H9 (cell line): Measurements from ENCODE around the gene RSPH10B. TPM values are rescaled to one million over a fixed set of nuclear protein-coding genes. Genes with fewer than 3 reads are reported as not detected.
"Not testable (repeated sequence)": the region's sequence is repeated elsewhere in the genome, so short reads cannot be mapped to it uniquely, and the experiment has no call there.

ENCODE experiments used
- DNase-seq: peaks from one replicate; pipeline ENCODE4 v3.0.0-alpha.2; 2017
- H2AFZ ChIP-seq: one replicate; pipeline ENCODE4 v1.6.1; 2013; ENCODE audit warnings: mild to moderate bottlenecking, low read length, control low read depth, moderate library complexity
- H2AK5ac ChIP-seq: 2 replicates; pipeline ENCODE4 v1.6.1; 2013; ENCODE audit warnings: low read length, control low read depth, mixed read lengths; ENCODE audit not compliant: insufficient read length
- H2BK120ac ChIP-seq: one replicate; pipeline ENCODE4 v1.6.1; 2013; ENCODE audit warnings: low read depth, mild to moderate bottlenecking, low read length, control low read depth, inconsistent platforms; ENCODE audit not compliant: poor library complexity, severe bottlenecking
- H2BK12ac ChIP-seq: 2 replicates; pipeline ENCODE4 v1.6.1; 2013; ENCODE audit warnings: low read length, control low read depth, mixed read lengths, low read depth; ENCODE audit not compliant: insufficient read length
- H2BK15ac ChIP-seq: 2 replicates; pipeline ENCODE4 v1.6.1; 2013; ENCODE audit warnings: low read depth, low read length, control low read depth
- H2BK20ac ChIP-seq: one replicate; pipeline ENCODE4 v1.6.1; 2013; ENCODE audit warnings: low read depth, mild to moderate bottlenecking, low read length, control low read depth, inconsistent platforms; ENCODE audit not compliant: poor library complexity, severe bottlenecking
- H2BK5ac ChIP-seq: 2 replicates; pipeline ENCODE4 v1.6.1; 2013; ENCODE audit warnings: low read length, control low read depth, mixed read lengths; ENCODE audit not compliant: insufficient read length
- H3K14ac ChIP-seq: 2 replicates; pipeline ENCODE4 v1.6.1; 2013; ENCODE audit warnings: low read length, control low read depth; ENCODE audit not compliant: insufficient read depth
- H3K18ac ChIP-seq: 2 replicates; pipeline ENCODE4 v1.6.1; 2013; ENCODE audit warnings: low read depth, mild to moderate bottlenecking, mixed read lengths, low read length, control low read depth; ENCODE audit not compliant: insufficient read length
- H3K23ac ChIP-seq: 2 replicates; pipeline ENCODE4 v1.6.1; 2013; ENCODE audit warnings: low read length, control low read depth, mixed read lengths, low read depth; ENCODE audit not compliant: insufficient read length
- H3K23me2 ChIP-seq: 2 replicates; pipeline ENCODE4 v1.6.1; 2013; ENCODE audit warnings: low read depth, mild to moderate bottlenecking, mixed read lengths, low read length, control low read depth; ENCODE audit not compliant: insufficient read length, poor library complexity, severe bottlenecking
- H3K27ac ChIP-seq: 2 replicates; pipeline ENCODE4 v1.5.1; 2013; ENCODE audit warnings: low read length, control low read depth, mixed read lengths, low read depth; ENCODE audit not compliant: insufficient read length
- H3K27me3 ChIP-seq: 2 replicates; pipeline ENCODE4 v1.6.1; 2013; ENCODE audit warnings: low read length, control low read depth, inconsistent platforms; ENCODE audit not compliant: insufficient read depth
- H3K4ac ChIP-seq: 2 replicates; pipeline ENCODE4 v1.6.1; 2013; ENCODE audit warnings: low read depth, mild to moderate bottlenecking, control low read depth, inconsistent platforms, low read length, moderate library complexity
- H3K4me1 ChIP-seq: 2 replicates; pipeline ENCODE4 v1.6.1; 2013; ENCODE audit warnings: low read length, control low read depth, inconsistent platforms; ENCODE audit not compliant: insufficient read depth
- H3K4me2 ChIP-seq: 2 replicates; pipeline ENCODE4 v1.6.1; 2013; ENCODE audit warnings: low read length, control low read depth, mixed read lengths; ENCODE audit not compliant: insufficient read length, insufficient read depth
- H3K56ac ChIP-seq: 2 replicates; pipeline ENCODE4 v1.6.1; 2013; ENCODE audit warnings: low read depth, mild to moderate bottlenecking, mixed read lengths, low read length, control low read depth; ENCODE audit not compliant: insufficient read length
- H3K79me1 ChIP-seq: 2 replicates; pipeline ENCODE4 v1.6.1; 2013; ENCODE audit warnings: low read depth, mild to moderate bottlenecking, moderate library complexity, low read length, control low read depth, inconsistent platforms; ENCODE audit not compliant: insufficient read depth, poor library complexity, severe bottlenecking
- H3K79me2 ChIP-seq: 2 replicates; pipeline ENCODE4 v1.6.1; 2013; ENCODE audit warnings: low read length, control low read depth, inconsistent platforms; ENCODE audit not compliant: insufficient read depth
- H3K9ac ChIP-seq: 2 replicates; pipeline ENCODE4 v1.6.1; 2013; ENCODE audit warnings: low read length, control low read depth, mixed read lengths; ENCODE audit not compliant: insufficient read length; ENCODE audit errors: extremely low read depth
- H3K9me3 ChIP-seq: one replicate; pipeline ENCODE4 v1.6.1; 2013; ENCODE audit warnings: low read depth, low read length, inconsistent platforms; ENCODE audit not compliant: control insufficient read depth
- H3T11ph ChIP-seq: one replicate; pipeline ENCODE4 v1.6.1; 2013; ENCODE audit warnings: mild to moderate bottlenecking, low read length, control low read depth, inconsistent platforms
- H4K20me1 ChIP-seq: one replicate; pipeline ENCODE4 v1.6.1; 2013; ENCODE audit not compliant: control insufficient read depth, insufficient read length, insufficient read depth
- H4K5ac ChIP-seq: 2 replicates; pipeline ENCODE4 v1.6.1; 2013; ENCODE audit warnings: low read depth, mild to moderate bottlenecking, mixed read lengths, low read length, control low read depth; ENCODE audit not compliant: insufficient read length
- H4K8ac ChIP-seq: replicated peaks from 2 replicates; pipeline ENCODE4 v1.6.1; 2013; ENCODE audit warnings: low read length, control low read depth, mixed read lengths, low read depth; ENCODE audit not compliant: insufficient read length
- H4K91ac ChIP-seq: 2 replicates; pipeline ENCODE4 v1.6.1; 2013; ENCODE audit warnings: low read depth, mild to moderate bottlenecking, moderate library complexity, mixed read lengths, low read length, control low read depth; ENCODE audit not compliant: insufficient read length
- H3K27ac Mint-ChIP-seq, 3 experiments: 2 replicates in 2 of 3; 3 replicates in 1 of 3; pipeline ENCODE4 v1.8.0; 2020 to 2021; ENCODE audit warnings: mixed read lengths in 3 of 3, mild to moderate bottlenecking in 1 of 3, moderate library complexity in 1 of 3
- H3K27me3 Mint-ChIP-seq: 2 replicates; pipeline ENCODE4 v1.8.0; 2021; ENCODE audit warnings: low read depth, mild to moderate bottlenecking, moderate library complexity, mixed read lengths
- H3K36me3 Mint-ChIP-seq, 3 experiments: 2 replicates in 2 of 3; 3 replicates in 1 of 3; pipeline ENCODE4 v1.8.0; 2020 to 2021; ENCODE audit warnings: low read depth in 3 of 3, mixed read lengths in 3 of 3; ENCODE audit not compliant: insufficient read depth in 1 of 3
- H3K4me1 Mint-ChIP-seq, 2 experiments: 2 replicates each; pipeline ENCODE4 v1.8.0; 2020; ENCODE audit warnings: mixed read lengths in 2 of 2
- H3K4me3 Mint-ChIP-seq, 2 experiments: 2 replicates in 1 of 2; 3 replicates in 1 of 2; pipeline ENCODE4 v1.8.0; 2020 to 2021; ENCODE audit warnings: mild to moderate bottlenecking in 2 of 2, mixed read lengths in 2 of 2, moderate library complexity in 1 of 2
- H3K9me3 Mint-ChIP-seq, 2 experiments: 2 replicates in 1 of 2; 3 replicates in 1 of 2; pipeline ENCODE4 v1.8.0; 2020; ENCODE audit warnings: mild to moderate bottlenecking in 2 of 2, mixed read lengths in 2 of 2, moderate library complexity in 1 of 2
- CTCF ChIP-seq: fragments of 200-600 bp; sonication (generic); conservative IDR thresholded peaks from 3 replicates; pipeline ENCODE4 v1.8.0; 2021; ENCODE audit warnings: antibody characterized with exemption, mild to moderate bottlenecking
- WGBS: extraction: QIAGEN DNeasy Blood & Tissue Kit; methylation state at CpG from one replicate; pipeline ENCODE4 v1.1.7; 2013; ENCODE audit warnings: missing lambda C conversion rate, low lambda C conversion rate, mixed read lengths; ENCODE audit not compliant: insufficient read length; ENCODE audit errors: extremely low coverage; 5-methylcytosine and 5-hydroxymethylcytosine counted together
- total RNA-seq: library from RNA; stranded (reverse); gene quantifications from 2 replicates; pipeline ENCODE4 v1.2.1, GENCODE V29; 2021

Gene RSPH10B
- total RNA-seq, 1 experiment from 2014 or later: 0.63 TPM

- peak within 1 kb of the TSS; percentile 96 for H3K18ac ChIP-seq
- H3K14ac ChIP-seq: peak within 1 kb of the TSS; percentile 99
- no peak within 1 kb of the TSS for H3T11ph ChIP-seq
- H3K4me2 ChIP-seq: peak within 1 kb of the TSS; percentile 92
- Mint-ChIP-seq H3K4me1 (peaks cover 9 to 22% of the 10 kb centered on the region in 2 experiments), H3K27me3 (no peaks in the 10 kb centered on the region), H3K27ac (peak within 1 kb of the TSS; percentile 96 to 98 (median 96); a peak in 6 of 7 replicates), H3K9me3 (no peaks in the 10 kb centered on the region), H3K36me3 (peaks cover 20 to 36% (median 31%) of the 10 kb centered on the region in 3 experiments; a peak in 6 of 7 replicates), H3K4me3 (peak within 1 kb of the TSS; percentile 86 to 92)
- no peak within 1 kb of the TSS for H2BK120ac ChIP-seq
- H3K79me2 ChIP-seq: peaks cover 4% of the 10 kb centered on the region; the same call in 1 of the 2 replicates
- peak within 1 kb of the TSS; percentile 91 for H3K9ac ChIP-seq
- H3K4me1 ChIP-seq: no peaks in the 10 kb centered on the region
- no peak within 1 kb of the TSS for H2AFZ ChIP-seq
- H3K23ac ChIP-seq: no peak within 1 kb of the TSS
- peaks cover 2% of the 10 kb centered on the region for H4K20me1 ChIP-seq
- H2BK15ac ChIP-seq: no peak within 1 kb of the TSS
- H3K9me3 ChIP-seq: no peaks in the 10 kb centered on the region
- peaks cover 2% of the 10 kb centered on the region for H3K23me2 ChIP-seq
- H3K56ac ChIP-seq: no peak within 1 kb of the TSS
- no peak within 1 kb of the TSS for H4K8ac ChIP-seq
- peaks cover 11% of the 10 kb centered on the region for H3K79me1 ChIP-seq
- H4K5ac ChIP-seq: peak within 1 kb of the TSS; percentile 41
- no peaks in the 10 kb centered on the region for H3K27me3 ChIP-seq
- H2BK20ac ChIP-seq: no peak within 1 kb of the TSS
- no peak within 1 kb of the TSS for H2BK12ac ChIP-seq
- peak within 1 kb of the TSS; percentile 23 for H3K27ac ChIP-seq
- no peak within 1 kb of the TSS for H2AK5ac ChIP-seq
- H4K91ac ChIP-seq: no peak within 1 kb of the TSS
- H3K4ac ChIP-seq: no peak within 1 kb of the TSS; the same call in 1 of the 2 replicates
- peak; percentile 99 for DNase-seq
- no CpG with 5 or more reads among the region's 84 CpGs for WGBS
- TF ChIP-seq CTCF: no peak
- H2BK5ac ChIP-seq: no peak within 1 kb of the TSS
These were observed 38.5 kb upstream of the RSPH10B start, which contains the start of the genes AIMP2 and PMS2 for GRCh38 chr7:6008668-6009611. Gene AIMP2, plus strand, starts transcription at chr7:6009272. Its CDS starts 92 bp downstream, at chr7:6009364. Gene PMS2, minus strand, starts transcription at chr7:6009049. Its CDS starts 30 bp downstream, at chr7:6009019.

DNA sequence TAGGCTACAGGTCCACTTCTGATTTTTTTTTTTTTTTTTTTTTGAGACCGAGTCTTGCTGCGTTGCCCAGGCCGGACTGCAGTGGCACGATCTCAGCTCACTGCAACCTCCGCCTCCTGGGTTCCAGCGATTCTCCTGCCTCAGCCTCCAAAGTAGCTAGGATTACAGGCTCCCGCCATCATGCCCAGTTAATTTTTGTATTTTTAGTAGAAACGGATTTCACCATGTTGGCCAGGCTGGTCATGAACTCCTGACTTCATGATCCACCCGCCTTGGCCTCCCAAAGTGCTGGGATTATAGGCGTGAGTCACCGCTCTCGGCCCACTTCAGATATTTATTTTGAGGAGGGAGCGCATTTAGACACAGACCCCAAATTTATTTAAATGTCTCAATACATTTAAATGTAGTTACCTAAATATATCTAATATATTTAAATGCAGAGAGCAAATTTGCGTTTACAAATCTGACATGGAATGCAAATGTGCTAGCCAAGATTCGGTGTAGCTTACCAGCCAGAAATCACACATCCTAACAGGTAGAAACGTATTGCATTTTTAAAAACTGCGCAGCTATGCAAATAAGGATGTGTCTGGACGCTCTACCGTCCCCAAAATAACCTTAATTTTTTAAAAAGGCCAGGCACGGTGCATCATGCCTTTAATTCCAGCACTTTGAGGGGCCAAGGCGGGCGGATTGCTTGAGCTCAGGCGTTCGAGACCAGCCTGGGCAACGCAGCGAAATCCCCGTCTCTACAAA lies 37.5 kb upstream of the RSPH10B start:
- H2BK12ac ChIP-seq, H4K91ac ChIP-seq, H2AK5ac ChIP-seq, H3K14ac ChIP-seq, H3K79me2 ChIP-seq, H2AFZ ChIP-seq, H3K9me3 Mint-ChIP-seq, H2BK20ac ChIP-seq, H2BK120ac ChIP-seq, H4K20me1 ChIP-seq, H3T11ph ChIP-seq, DNase-seq, H2BK5ac ChIP-seq, H3K27me3 Mint-ChIP-seq, H3K23me2 ChIP-seq, H3K9me3 ChIP-seq, H3K18ac ChIP-seq, H3K4me1 ChIP-seq, H4K8ac ChIP-seq, H3K27me3 ChIP-seq, H2BK15ac ChIP-seq, H3K27ac ChIP-seq, H4K5ac ChIP-seq, H3K56ac ChIP-seq, H3K4ac ChIP-seq, H3K23ac ChIP-seq: not testable (repeated sequence)
- Mint-ChIP-seq H3K4me1 (peaks cover 9 to 22% of the 10 kb centered on the region in 2 experiments), H3K27ac (0 out of 7 replicates have a peak overlapping the region, but pooled peaks of 1 of the 3 experiments have one; percentile 68), H3K4me3 (peak overlapping the region; percentile 86 to 92), H3K36me3 (peaks cover 18 to 36% (median 35%) of the 10 kb centered on the region in 3 experiments; a peak in 6 of 7 replicates)
- Histone ChIP-seq H3K4me2 (peak overlapping the region; percentile 92), H3K79me1 (peaks cover 11% of the 10 kb centered on the region), H3K9ac (peak overlapping the region; percentile 88)
- WGBS: no CpG with 5 or more reads among the region's 27 CpGs
